DND-41 (cell line): ENCODE measurements around the gene B3GNT8.
"Not testable (repeated sequence)": the region's sequence is repeated elsewhere in the genome, so short reads cannot be mapped to it uniquely, and the experiment has no call there.

Experiments
- ATAC-seq: fragments of 200-7000 bp; cut with Tn5 transposase; 3 replicates; pipeline ENCODE4 v1.9.1; 2021; ENCODE audit warnings: low read depth; ENCODE audit not compliant: insufficient read depth
- DNase-seq: peaks from one replicate; pipeline ENCODE4 v3.0.0-alpha.2; 2020
- H2AFZ ChIP-seq: 2 replicates; pipeline ENCODE4 v1.6.0; 2012; ENCODE audit warnings: low read depth, low read length
- H3K27ac ChIP-seq: 2 replicates; pipeline ENCODE4 v1.5.1; 2012; ENCODE audit warnings: low read length, inconsistent platforms
- H3K27me3 ChIP-seq: fragments of 200-600 bp; sonication (generic); 2 replicates; pipeline ENCODE4 v1.6.0; 2012; ENCODE audit warnings: low read length, mild to moderate bottlenecking, inconsistent platforms; ENCODE audit not compliant: insufficient read depth, poor library complexity
- H3K36me3 ChIP-seq: 2 replicates; pipeline ENCODE4 v1.5.1; 2012; ENCODE audit warnings: low read length, inconsistent platforms; ENCODE audit not compliant: insufficient read depth
- H3K4me1 ChIP-seq: 2 replicates; pipeline ENCODE4 v1.5.1; 2012; ENCODE audit warnings: mild to moderate bottlenecking, low read length; ENCODE audit not compliant: insufficient read depth
- H3K4me2 ChIP-seq: 2 replicates; pipeline ENCODE4 v1.6.0; 2012; ENCODE audit warnings: mild to moderate bottlenecking, moderate library complexity, low read length, inconsistent platforms; ENCODE audit not compliant: insufficient read depth
- H3K4me3 ChIP-seq, 2 experiments: fragments of 200-600 bp in 1 of 2; shearing (Covaris generic) in 1 of 2; 2 replicates each; pipeline ENCODE4 v1.5.1; 2012 to 2016; ENCODE audit warnings: inconsistent platforms in 2 of 2, low read length in 2 of 2, mild to moderate bottlenecking in 2 of 2, low read depth in 1 of 2, moderate library complexity in 1 of 2
- H3K79me2 ChIP-seq: 2 replicates; pipeline ENCODE4 v1.6.0; 2012; ENCODE audit warnings: low read length, inconsistent platforms; ENCODE audit not compliant: insufficient read depth
- H3K9ac ChIP-seq: 2 replicates; pipeline ENCODE4 v1.6.0; 2012; ENCODE audit warnings: low read depth, mild to moderate bottlenecking, inconsistent platforms, low read length, moderate library complexity
- H3K9me3 ChIP-seq: 2 replicates; pipeline ENCODE4 v1.5.1; 2012; ENCODE audit warnings: low read length, moderate library complexity, mild to moderate bottlenecking, inconsistent platforms; ENCODE audit not compliant: insufficient read depth, severe bottlenecking
- H4K20me1 ChIP-seq: 2 replicates; pipeline ENCODE4 v1.6.0; 2012; ENCODE audit warnings: low read length; ENCODE audit not compliant: insufficient read depth
- CTCF ChIP-seq: IDR thresholded peaks from 2 replicates; pipeline ENCODE4 v1.5.1; 2012; ENCODE audit warnings: borderline replicate concordance, low read length, moderate library complexity, mild to moderate bottlenecking; ENCODE audit not compliant: poor library complexity, severe bottlenecking; ENCODE audit errors: extremely low read depth
- EZH2 ChIP-seq: IDR thresholded peaks from 3 replicates; pipeline ENCODE4 v1.6.1; 2012; ENCODE audit warnings: borderline replicate concordance, low read depth, mild to moderate bottlenecking, moderate library complexity, low read length, inconsistent platforms; ENCODE audit not compliant: severe bottlenecking

The B3GNT8 gene

GRCh38 chr19:41435936-41436673, 8.9 kb upstream of the B3GNT8 start:
- H3K9ac ChIP-seq: no peak overlapping the region
- TF ChIP-seq CTCF (no peak), EZH2 (no peak)
- no peak overlapping the region for H2AFZ ChIP-seq
- H3K4me1 ChIP-seq: peaks cover 21% of the 10 kb centered on the region
- no peaks in the 10 kb centered on the region for H3K27me3 ChIP-seq
- no peaks in the 10 kb centered on the region for H3K9me3 ChIP-seq
- peaks cover 41% of the 10 kb centered on the region for H3K36me3 ChIP-seq
- H3K27ac ChIP-seq: no peak overlapping the region
- H3K4me2 ChIP-seq: no peak overlapping the region
- no peak for ATAC-seq
- peaks cover 16% of the 10 kb centered on the region for H3K79me2 ChIP-seq
- H3K4me3 ChIP-seq: no peak overlapping the region
- H4K20me1 ChIP-seq: no peaks in the 10 kb centered on the region
- no peak for DNase-seq

GRCh38 chr19:41435376-41435775, 8.2 kb upstream of the B3GNT8 start:
- H3K9ac ChIP-seq, H3K4me2 ChIP-seq, H3K27ac ChIP-seq, ATAC-seq, H3K27me3 ChIP-seq, H3K4me3 ChIP-seq, DNase-seq, H4K20me1 ChIP-seq, H2AFZ ChIP-seq, H3K9me3 ChIP-seq: not testable (repeated sequence)
- peaks cover 21% of the 10 kb centered on the region for H3K4me1 ChIP-seq
- peaks cover 47% of the 10 kb centered on the region for H3K36me3 ChIP-seq
- peaks cover 16% of the 10 kb centered on the region for H3K79me2 ChIP-seq

DNA sequence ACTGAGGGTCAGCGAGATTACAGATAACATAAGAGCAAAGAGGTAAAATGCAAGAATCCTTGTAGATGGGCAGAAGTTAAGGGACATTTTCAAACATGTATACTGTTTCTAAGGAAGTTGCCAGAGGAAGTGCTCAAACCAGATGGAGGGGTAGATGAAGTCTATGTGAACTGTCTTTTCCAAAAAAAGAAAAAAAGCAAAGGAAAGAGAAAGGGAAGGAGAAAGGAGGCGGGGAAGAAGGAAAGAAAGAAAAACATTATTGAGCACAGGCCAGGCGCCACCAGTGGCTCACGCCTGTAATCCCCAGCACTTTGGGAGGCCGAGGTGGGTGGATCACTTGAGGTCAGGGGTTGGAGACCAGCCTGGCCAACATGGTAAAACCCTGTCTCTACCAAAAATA, 7.3 kb upstream of the B3GNT8 start:
- Histone ChIP-seq H3K27ac (no peak overlapping the region), H3K36me3 (peaks cover 47% of the 10 kb centered on the region), H3K79me2 (peaks cover 16% of the 10 kb centered on the region), H3K4me3 (no peak overlapping the region), H3K4me1 (peaks cover 15% of the 10 kb centered on the region), H2AFZ (no peak overlapping the region), H4K20me1 (no peaks in the 10 kb centered on the region), H3K9me3 (no peaks in the 10 kb centered on the region), H3K27me3 (no peaks in the 10 kb centered on the region), H3K9ac (no peak overlapping the region), H3K4me2 (no peak overlapping the region)
- no peak for DNase-seq
- TF ChIP-seq EZH2: no peak
- no peak for TF ChIP-seq CTCF
- ATAC-seq: no peak

- Histone ChIP-seq H2AFZ (no peak overlapping the region), H3K27ac (no peak overlapping the region), H3K4me1 (peaks cover 4% of the 10 kb centered on the region), H3K79me2 (peaks cover 4% of the 10 kb centered on the region; the same call in 1 of the 2 replicates), H3K4me3 (no peak overlapping the region), H4K20me1 (no peaks in the 10 kb centered on the region), H3K9me3 (no peaks in the 10 kb centered on the region), H3K9ac (no peak overlapping the region), H3K36me3 (peaks cover 45% of the 10 kb centered on the region), H3K4me2 (no peak overlapping the region), H3K27me3 (no peaks in the 10 kb centered on the region)
- no peak for DNase-seq
- TF ChIP-seq EZH2 (no peak), CTCF (no peak)
- no peak for ATAC-seq
Observed at GRCh38 chr19:41433171-41433570, 6.0 kb upstream of the B3GNT8 start.
